RWPE2 (cell line): Measurements from ENCODE around the gene DNMT1.

Experiments used
- ATAC-seq: fragments of 200-7000 bp; cut with Tn5 transposase; 3 replicates; pipeline ENCODE4 v1.9.1; 2021; ENCODE audit warnings: low read depth
- DNase-seq: peaks from one replicate; pipeline ENCODE4 v3.0.0-alpha.2; 2020; ENCODE audit warnings: low spot score
- H3K27ac ChIP-seq: fragments of 450-650 bp; 2 replicates; pipeline ENCODE4 v1.5.1; 2017; ENCODE audit warnings: mild to moderate bottlenecking; ENCODE audit not compliant: poor library complexity, severe bottlenecking
- H3K27me3 ChIP-seq: fragments of 250-450 bp; sonication (Bioruptor Pico); 2 replicates; pipeline ENCODE4 v1.5.1; 2021; ENCODE audit warnings: mild to moderate bottlenecking, moderate library complexity; ENCODE audit not compliant: insufficient read depth, poor library complexity, severe bottlenecking
- H3K36me3 ChIP-seq: fragments of 250-450 bp; sonication (Bioruptor Pico); 2 replicates; pipeline ENCODE4 v1.5.1; 2020; ENCODE audit warnings: low read depth, mild to moderate bottlenecking, moderate library complexity
- H3K4me1 ChIP-seq: fragments of 250-450 bp; sonication (Bioruptor Pico); 2 replicates; pipeline ENCODE4 v1.5.1; 2021; ENCODE audit warnings: mild to moderate bottlenecking, moderate library complexity; ENCODE audit not compliant: insufficient read depth, poor library complexity, severe bottlenecking
- H3K4me3 ChIP-seq: fragments of 250-450 bp; sonication (Bioruptor Pico); 2 replicates; pipeline ENCODE4 v1.5.1; 2021; ENCODE audit warnings: mild to moderate bottlenecking, moderate library complexity; ENCODE audit not compliant: severe bottlenecking
- H3K9me3 ChIP-seq: fragments of 250-450 bp; sonication (Bioruptor Pico); 2 replicates; pipeline ENCODE4 v1.5.1; 2021; ENCODE audit warnings: mild to moderate bottlenecking, moderate library complexity; ENCODE audit not compliant: severe bottlenecking
- TF ChIP-seq, protein P1 (sequence below): fragments of 450-650 bp; IDR thresholded peaks from one replicate; pipeline ENCODE4 v1.5.1; 2017; ENCODE audit warnings: mild to moderate bottlenecking, moderate library complexity; ENCODE audit not compliant: poor library complexity, severe bottlenecking

DNMT1 gene

DNA sequence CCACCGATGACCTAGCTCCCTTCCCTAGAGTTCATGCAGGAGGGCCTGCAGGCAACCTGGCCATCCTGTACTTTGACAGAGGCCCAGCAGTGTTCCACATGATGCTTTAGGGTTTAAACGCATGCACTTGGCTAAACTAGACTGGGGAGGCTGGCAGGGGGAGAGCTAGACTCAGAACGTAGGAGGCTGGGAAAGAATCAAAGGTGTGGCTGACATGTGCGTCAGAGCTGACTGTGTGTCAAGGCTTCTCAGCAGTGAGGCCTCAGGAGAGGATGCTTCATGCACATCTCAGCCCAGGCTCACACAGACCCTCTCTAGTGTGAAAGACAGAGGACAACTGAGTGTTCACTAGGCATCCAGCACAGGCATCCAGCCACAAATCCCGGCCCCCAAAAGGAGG is 28.7 kb downstream of the DNMT1 start:
- H3K36me3 ChIP-seq, result peaks cover 94% of the 10 kb centered on the region
- no peak for DNase-seq
- TF ChIP-seq, protein P1, sequence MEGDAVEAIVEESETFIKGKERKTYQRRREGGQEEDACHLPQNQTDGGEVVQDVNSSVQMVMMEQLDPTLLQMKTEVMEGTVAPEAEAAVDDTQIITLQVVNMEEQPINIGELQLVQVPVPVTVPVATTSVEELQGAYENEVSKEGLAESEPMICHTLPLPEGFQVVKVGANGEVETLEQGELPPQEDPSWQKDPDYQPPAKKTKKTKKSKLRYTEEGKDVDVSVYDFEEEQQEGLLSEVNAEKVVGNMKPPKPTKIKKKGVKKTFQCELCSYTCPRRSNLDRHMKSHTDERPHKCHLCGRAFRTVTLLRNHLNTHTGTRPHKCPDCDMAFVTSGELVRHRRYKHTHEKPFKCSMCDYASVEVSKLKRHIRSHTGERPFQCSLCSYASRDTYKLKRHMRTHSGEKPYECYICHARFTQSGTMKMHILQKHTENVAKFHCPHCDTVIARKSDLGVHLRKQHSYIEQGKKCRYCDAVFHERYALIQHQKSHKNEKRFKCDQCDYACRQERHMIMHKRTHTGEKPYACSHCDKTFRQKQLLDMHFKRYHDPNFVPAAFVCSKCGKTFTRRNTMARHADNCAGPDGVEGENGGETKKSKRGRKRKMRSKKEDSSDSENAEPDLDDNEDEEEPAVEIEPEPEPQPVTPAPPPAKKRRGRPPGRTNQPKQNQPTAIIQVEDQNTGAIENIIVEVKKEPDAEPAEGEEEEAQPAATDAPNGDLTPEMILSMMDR, result no peak

DNA sequence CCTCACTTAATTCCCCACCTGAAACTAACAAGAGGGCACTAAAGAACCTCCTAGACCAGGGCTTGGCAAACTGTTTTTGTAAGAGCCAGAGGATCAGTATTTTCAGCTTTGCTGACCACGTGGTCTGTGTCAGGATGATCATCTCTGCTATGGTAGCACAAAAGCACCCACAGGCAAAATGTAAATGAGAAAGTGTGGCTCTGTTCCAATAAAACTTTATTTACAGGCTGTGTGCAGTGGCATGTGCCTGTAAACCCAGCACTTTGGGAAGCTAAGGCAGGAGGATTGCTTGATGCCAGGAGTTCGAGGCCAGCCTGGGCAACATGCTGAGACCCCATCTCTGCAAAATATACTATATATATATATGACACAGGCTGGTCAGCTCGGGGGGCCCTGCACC is 31.2 kb downstream of the DNMT1 start:
- H3K27me3 ChIP-seq, result no peaks in the 10 kb centered on the region
- no peak overlapping the region for H3K27ac ChIP-seq
- TF ChIP-seq, protein P1, result no peak
- DNase-seq, result no peak
- peaks cover 94% of the 10 kb centered on the region for H3K36me3 ChIP-seq
- H3K9me3 ChIP-seq, result no peaks in the 10 kb centered on the region
- no peaks in the 10 kb centered on the region for H3K4me1 ChIP-seq
- H3K4me3 ChIP-seq, result no peak overlapping the region
- ATAC-seq, result no peak

More for the DNA sequence above, 28.7 kb downstream of the DNMT1 start:
- ATAC-seq, result no peak
- no peaks in the 10 kb centered on the region for H3K9me3 ChIP-seq
- H3K27me3 ChIP-seq, result no peaks in the 10 kb centered on the region
- H3K4me1 ChIP-seq, result no peaks in the 10 kb centered on the region
- H3K27ac ChIP-seq, result no peak overlapping the region
- H3K4me3 ChIP-seq, result no peak overlapping the region

DNA sequence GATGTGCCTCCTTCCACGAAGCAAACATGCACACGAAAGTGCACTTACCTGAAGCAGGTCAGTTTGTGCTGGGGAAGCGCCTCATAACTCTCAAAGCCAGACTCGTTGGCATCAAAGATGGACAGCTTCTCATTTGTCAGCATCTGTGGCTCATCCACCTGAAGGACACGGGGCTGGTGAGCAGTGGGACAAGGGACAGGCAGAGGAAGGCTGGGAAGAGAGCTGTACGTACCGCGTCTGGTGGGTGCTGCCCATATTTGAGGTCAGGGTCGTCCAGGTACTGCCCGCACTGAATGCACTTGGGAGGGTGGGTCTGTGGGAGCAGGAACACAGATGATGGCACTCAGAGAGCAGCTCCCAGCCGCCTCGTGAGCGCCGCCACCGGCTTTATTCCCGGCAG is 35.1 kb downstream of the DNMT1 start:
- Histone ChIP-seq H3K27me3 (no peaks in the 10 kb centered on the region), H3K4me3 (no peak overlapping the region), H3K9me3 (no peaks in the 10 kb centered on the region), H3K4me1 (no peaks in the 10 kb centered on the region), H3K27ac (no peak overlapping the region), H3K36me3 (peaks cover 99% of the 10 kb centered on the region)
- DNase-seq (no peak), ATAC-seq (no peak)
- TF ChIP-seq, protein P1, result no peak

DNA sequence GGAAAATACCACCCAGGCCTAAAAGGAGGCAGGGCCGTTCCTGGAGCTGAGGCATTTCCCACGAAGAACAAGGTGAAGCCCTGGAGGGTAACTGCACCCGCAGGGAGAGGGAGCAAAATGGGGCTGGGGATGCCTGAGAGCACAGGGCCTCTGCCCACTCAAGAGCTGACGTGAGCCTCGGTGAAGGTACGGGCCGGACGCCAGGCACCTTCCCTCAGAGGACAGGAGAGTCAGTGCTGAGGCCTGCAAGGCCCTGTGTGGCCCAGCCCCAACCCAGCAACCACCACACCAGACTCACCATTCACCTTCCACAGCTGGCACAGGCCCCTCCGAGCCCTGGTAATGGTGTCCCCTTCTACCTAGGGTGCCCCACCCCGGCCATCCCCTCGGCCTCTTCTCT is 36.3 kb downstream of the DNMT1 start:
- H3K4me3 ChIP-seq, result no peak overlapping the region
- H3K9me3 ChIP-seq, result no peaks in the 10 kb centered on the region
- TF ChIP-seq, protein P1, result no peak
- no peaks in the 10 kb centered on the region for H3K4me1 ChIP-seq
- H3K27ac ChIP-seq, result no peak overlapping the region
- DNase-seq, result no peak
- ATAC-seq, result no peak
- no peaks in the 10 kb centered on the region for H3K27me3 ChIP-seq
- peaks cover 100% of the 10 kb centered on the region for H3K36me3 ChIP-seq

DNA sequence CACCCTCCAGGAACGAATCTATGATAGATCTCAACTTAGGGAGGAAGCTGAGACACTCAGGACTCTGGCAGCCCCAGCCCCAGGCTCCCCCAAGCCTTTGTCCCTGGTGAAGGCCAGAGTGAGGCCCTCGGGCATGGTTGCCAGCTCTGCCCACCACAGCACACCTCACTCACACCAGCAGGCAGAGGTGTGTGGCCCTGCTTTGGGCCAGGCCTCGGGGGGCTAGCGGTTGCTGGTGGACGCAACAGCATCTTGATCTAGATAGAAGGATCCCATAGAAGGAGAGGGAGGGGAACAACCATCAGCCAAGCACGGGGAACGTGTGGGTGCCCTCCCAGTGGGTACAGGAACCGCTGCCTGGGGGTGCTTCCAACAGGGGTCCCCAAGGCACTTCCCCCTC is 36.7 kb downstream of the DNMT1 start:
- H3K27me3 ChIP-seq, result no peaks in the 10 kb centered on the region
- TF ChIP-seq, protein P1, result no peak
- H3K9me3 ChIP-seq, result no peaks in the 10 kb centered on the region
- H3K4me1 ChIP-seq, result no peaks in the 10 kb centered on the region
- no peak overlapping the region for H3K27ac ChIP-seq
- peaks cover 100% of the 10 kb centered on the region for H3K36me3 ChIP-seq
- ATAC-seq, result no peak
- H3K4me3 ChIP-seq, result no peak overlapping the region
- no peak for DNase-seq
